K562 (cell line): ENCODE measurements around the gene NFATC3. TPM values are rescaled to one million over a fixed set of nuclear protein-coding genes. Genes with fewer than 3 reads are reported as not detected.

Experiments
- CEBPZ ChIP-seq: fragments of 150-350 bp; IDR thresholded peaks from 2 replicates; pipeline ENCODE4 v1.6.1; 2014; ENCODE audit warnings: low read depth, mild to moderate bottlenecking, low read length, borderline replicate concordance
- CHD4 ChIP-seq: fragments of 200-600 bp; sonication (generic); IDR thresholded peaks from 3 replicates; pipeline ENCODE4 v1.6.1; 2012; ENCODE audit warnings: low read depth, mild to moderate bottlenecking, mixed read lengths, low read length, inconsistent platforms; ENCODE audit not compliant: insufficient read depth, insufficient replicate concordance, poor library complexity, severe bottlenecking
- FOXJ3 ChIP-seq: sonication (generic); formaldehyde crosslinking; IDR thresholded peaks from 2 replicates; pipeline ENCODE4 v1.4.0; 2020; ENCODE audit warnings: mild to moderate bottlenecking, missing genetic modification reagents
- FOXK1 ChIP-seq: sonication (generic); formaldehyde crosslinking; IDR thresholded peaks from 2 replicates; pipeline ENCODE4 v1.8.0; 2022; ENCODE audit warnings: missing genetic modification reagents, mild to moderate bottlenecking, borderline replicate concordance
- FOXP4 ChIP-seq: sonication (generic); formaldehyde crosslinking; IDR thresholded peaks from 2 replicates; pipeline ENCODE4 v1.8.0; 2022; ENCODE audit warnings: mild to moderate bottlenecking, missing genetic modification reagents, borderline replicate concordance
- GATA2 ChIP-seq: sonication (generic); formaldehyde crosslinking; IDR thresholded peaks from 2 replicates; pipeline ENCODE4 v1.4.0; 2020; ENCODE audit warnings: mild to moderate bottlenecking, missing genetic modification reagents
- HSF4 ChIP-seq: fragments of 250-450 bp; sonication (Bioruptor Pico); IDR thresholded peaks from 2 replicates; pipeline ENCODE4 v2.1.2; 2022; ENCODE audit warnings: mild to moderate bottlenecking, moderate library complexity, borderline replicate concordance
- ILK ChIP-seq: fragments of 450-650 bp; IDR thresholded peaks from 2 replicates; pipeline ENCODE4 v1.6.1; 2016; ENCODE audit warnings: missing genetic modification characterization, low read depth, mild to moderate bottlenecking, missing compliant biosample characterization, moderate library complexity, borderline replicate concordance
- MYNN ChIP-seq, 2 experiments: sonication (generic); formaldehyde crosslinking in 1 of 2; IDR thresholded peaks; 2 replicates each; pipeline versions ENCODE4 v1.5.0 to v1.6.1; 2016 to 2020; ENCODE audit warnings: antibody characterized with exemption in 1 of 2, missing genetic modification reagents in 1 of 2
- RAD21 ChIP-seq, 2 experiments: fragments of 250-450 bp in 1 of 2; fragments of 450-650 bp in 1 of 2; sonication (Bioruptor Pico) in 1 of 2; formaldehyde crosslinking in 1 of 2; IDR thresholded peaks in 1 of 2; conservative IDR thresholded peaks in 1 of 2; 2 replicates each; pipeline versions ENCODE4 v1.4.0 to v1.8.0; 2020 to 2022; ENCODE audit warnings: mild to moderate bottlenecking in 2 of 2, moderate library complexity in 1 of 2
- SMAD2 ChIP-seq: fragments of 150-350 bp; IDR thresholded peaks from 2 replicates; pipeline ENCODE4 v1.6.1; 2014; ENCODE audit warnings: low read depth, mild to moderate bottlenecking, low read length
- SOX6 ChIP-seq: fragments of 450-650 bp; IDR thresholded peaks from 2 replicates; pipeline ENCODE4 v1.6.1; 2014; ENCODE audit warnings: mild to moderate bottlenecking
- TAF15 ChIP-seq: fragments of 200-400 bp; formaldehyde crosslinking; IDR thresholded peaks from 2 replicates; pipeline ENCODE4 v1.6.1; 2017; ENCODE audit warnings: mild to moderate bottlenecking, low read depth, low read length, moderate library complexity
- U2AF1 ChIP-seq: fragments of 200-400 bp; formaldehyde crosslinking; optimal IDR thresholded peaks from 2 replicates; pipeline ENCODE3; 2017; ENCODE audit warnings: mild to moderate bottlenecking, low read depth, low read length, moderate library complexity
- ZBTB8A ChIP-seq: fragments of 450-650 bp; IDR thresholded peaks from 2 replicates; pipeline ENCODE4 v1.6.1; 2018; ENCODE audit warnings: mild to moderate bottlenecking, moderate library complexity; ENCODE audit not compliant: partially characterized antibody
- ZNF277 ChIP-seq: fragments of 250-450 bp; sonication (Bioruptor Pico); IDR thresholded peaks from 2 replicates; pipeline ENCODE4 v1.8.0; 2022; ENCODE audit warnings: inconsistent platforms, mild to moderate bottlenecking, moderate library complexity, borderline replicate concordance
- ZNF511 ChIP-seq: sonication (generic); formaldehyde crosslinking; IDR thresholded peaks from 2 replicates; pipeline ENCODE4 v1.8.0; 2022; ENCODE audit warnings: mild to moderate bottlenecking, missing genetic modification reagents
- ZNF551 ChIP-seq: fragments of 250-450 bp; sonication (Bioruptor Pico); IDR thresholded peaks from 2 replicates; pipeline ENCODE4 v1.5.0; 2021; ENCODE audit warnings: mild to moderate bottlenecking, moderate library complexity
- polyA plus RNA-seq, 8 experiments: library from polyadenylated mRNA; depleted of rRNA in 4 of 8; stranded (reverse) in 5 of 8; unstranded in 3 of 8; fragments of >200 nt; fragmentation: Nextera tagmentation in 2 of 8; fragmentation: Illumina TruSeq in 1 of 8; extraction: Ambion mirVana in 2 of 8; extraction: Trizol in 1 of 8; gene quantifications; 2 replicates each; pipeline versions ENCODE4 v1.2.1 to v1.2.3, GENCODE V29; 2011 to 2014; ENCODE audit warnings: inconsistent platforms in 1 of 8, missing spikeins in 1 of 8
- total RNA-seq, 7 experiments: library from RNA; depleted of rRNA in 6 of 7; stranded (reverse); fragments of >200 nt in 6 of 7; fragmentation: Illumina TruSeq in 2 of 7; extraction: Trizol in 2 of 7; gene quantifications; 2 replicates each; pipeline versions ENCODE4 v1.2.1 to v1.2.3, GENCODE V29; 2011 to 2021; ENCODE audit warnings: low replicate concordance in 1 of 7

NFATC3 gene
- total and polyA plus RNA-seq, 9 of the 15 experiments (the other 6 are each of a cell fraction or from before 2014, with no cell fraction given), result 15.7 to 98.4 (median 59.4) TPM

GRCh38 chr16:68244903-68245853 lies 160.0 kb downstream of the NFATC3 start, which contains the start of gene PLA2G15 (continued):
- no peak for TF ChIP-seq U2AF1
- no peak for TF ChIP-seq TAF15
- TF ChIP-seq SOX6, result no peak
- no peak for TF ChIP-seq ZBTB8A
- no peak for TF ChIP-seq ZNF277 (CRISPR knock-in tag)
- no peak; the same call in 1 of the 2 replicates for TF ChIP-seq GATA2
- TF ChIP-seq ILK (tag), result no peak
- no peak for TF ChIP-seq FOXJ3
- no peak for TF ChIP-seq FOXP4 (CRISPR knock-in tag)
- TF ChIP-seq CHD4, result no peak
- TF ChIP-seq SMAD2, result no peak
- no peak for TF ChIP-seq FOXK1 (CRISPR knock-in tag)
- TF ChIP-seq HSF4 (CRISPR knock-in tag), result no peak
- no peak for TF ChIP-seq CEBPZ
- TF ChIP-seq ZNF511 (CRISPR knock-in tag), result peak; percentile 34; the same call in 1 of the 2 replicates
- TF ChIP-seq MYNN (IDR thresholded peaks at IDR 0.05), result 0 out of 2 replicates have a peak, but pooled peaks have one; percentile 11
- no peak for TF ChIP-seq MYNN (CRISPR knock-in tag; IDR thresholded peaks at IDR 0.05)
- no peak for TF ChIP-seq RAD21 (CRISPR knock-in tag; conservative IDR thresholded peaks at IDR 0.05 in 1 of 2, IDR thresholded peaks at IDR 0.05 in 1 of 2)
- TF ChIP-seq ZNF551 (CRISPR knock-in tag), result no peak
